ENCODE data around the gene SLC35B2.

- TF ChIP-seq CTCF (tag by site-specific recombination; IDR thresholded peaks at IDR 0.05) (no peak), ZNF776 (tag by site-specific recombination; IDR thresholded peaks at IDR 0.05; ENCODE audit: borderline replicate concordance) (no peak), GLIS2 (tag by site-specific recombination; IDR thresholded peaks at IDR 0.05) (0 out of 2 replicates have a peak, but pooled peaks have one; percentile 10), ZNF549 (tag by site-specific recombination; IDR thresholded peaks at IDR 0.05) (no peak), KLF7 (tag by site-specific recombination; IDR thresholded peaks at IDR 0.05; ENCODE audit: borderline replicate concordance) (no peak), SP2 (tag by site-specific recombination; IDR thresholded peaks at IDR 0.05) (no peak), ZNF175 (tag by site-specific recombination; IDR thresholded peaks at IDR 0.05) (no peak), ZNF366 (tag by site-specific recombination; conservative IDR thresholded peaks at IDR 0.05) (no peak), TCF7L2 (IDR thresholded peaks at IDR 0.05; ENCODE audit: borderline replicate concordance, low read depth, low read length) (no peak), ATF2 (tag by site-specific recombination; IDR thresholded peaks at IDR 0.05; ENCODE audit: low read depth) (no peak), HIC1 (tag by site-specific recombination; IDR thresholded peaks at IDR 0.05) (no peak), PRDM10 (tag by site-specific recombination; IDR thresholded peaks at IDR 0.05) (no peak), KLF16 (tag by site-specific recombination; IDR thresholded peaks at IDR 0.05) (no peak)
Observed at GRCh38 chr6:44300292-44300823, 43.0 kb upstream of the SLC35B2 start.

All from HEK293 (cell line).